HepG2 (cell line): Measurements from ENCODE around the gene NEURL4. TPM values are rescaled to one million over a fixed set of nuclear protein-coding genes. Genes with fewer than 3 reads are reported as not detected.

Source experiments
- BORCS8-MEF2B ChIP-seq: sonication (generic); formaldehyde crosslinking; IDR thresholded peaks from 2 replicates; pipeline ENCODE4 v1.8.0; 2022; ENCODE audit warnings: mild to moderate bottlenecking, missing genetic modification reagents
- CC2D1A ChIP-seq: sonication (generic); formaldehyde crosslinking; IDR thresholded peaks from 2 replicates; pipeline ENCODE4 v1.8.1; 2023; ENCODE audit warnings: mild to moderate bottlenecking, missing genetic modification reagents
- CHD4 ChIP-seq: fragments of 200-600 bp; sonication (generic); IDR thresholded peaks from 2 replicates; pipeline ENCODE4 v1.7.0; 2017; ENCODE audit warnings: mild to moderate bottlenecking, low read length, borderline replicate concordance
- ELF4 ChIP-seq: sonication (generic); formaldehyde crosslinking; IDR thresholded peaks from 2 replicates; pipeline ENCODE4 v1.5.0; 2020; ENCODE audit warnings: missing genetic modification reagents, mild to moderate bottlenecking, moderate library complexity, borderline replicate concordance
- KMT2A ChIP-seq: sonication (generic); formaldehyde crosslinking; IDR thresholded peaks from 2 replicates; pipeline ENCODE4 v1.4.0; 2020; ENCODE audit warnings: missing genetic modification reagents
- MED8 ChIP-seq: sonication (generic); formaldehyde crosslinking; IDR thresholded peaks from 2 replicates; pipeline ENCODE4 v1.8.1; 2023; ENCODE audit warnings: mild to moderate bottlenecking, missing genetic modification reagents; ENCODE audit not compliant: insufficient replicate concordance
- PAWR ChIP-seq: sonication (generic); formaldehyde crosslinking; IDR thresholded peaks from 2 replicates; pipeline ENCODE4 v1.4.0; 2020; ENCODE audit warnings: missing genetic modification reagents, mild to moderate bottlenecking, borderline replicate concordance
- TAF15 ChIP-seq: fragments of 200-400 bp; formaldehyde crosslinking; IDR thresholded peaks from one replicate; pipeline ENCODE4 v1.6.1; 2018; ENCODE audit warnings: mild to moderate bottlenecking, low read depth, low read length; ENCODE audit not compliant: poor library complexity, severe bottlenecking
- TSC22D2 ChIP-seq: sonication (generic); formaldehyde crosslinking; IDR thresholded peaks from 2 replicates; pipeline ENCODE4 v1.5.1; 2020; ENCODE audit warnings: missing genetic modification reagents, mild to moderate bottlenecking, borderline replicate concordance
- ZFP62 ChIP-seq: sonication (generic); formaldehyde crosslinking; IDR thresholded peaks from 2 replicates; pipeline ENCODE4 v1.4.0; 2020; ENCODE audit warnings: missing genetic modification reagents
- ZNF550 ChIP-seq: sonication (generic); formaldehyde crosslinking; IDR thresholded peaks from 2 replicates; pipeline ENCODE4 v1.4.0; 2020; ENCODE audit warnings: mild to moderate bottlenecking, missing genetic modification reagents, borderline replicate concordance
- ZNF569 ChIP-seq: sonication (generic); formaldehyde crosslinking; IDR thresholded peaks from 2 replicates; pipeline ENCODE4 v1.5.0; 2020; ENCODE audit warnings: mild to moderate bottlenecking, missing genetic modification reagents, moderate library complexity, borderline replicate concordance
- polyA plus RNA-seq, 8 experiments: library from polyadenylated mRNA; depleted of rRNA in 3 of 8; stranded (reverse) in 7 of 8; unstranded in 1 of 8; fragments of >200 nt; fragmentation: Illumina TruSeq in 4 of 8; extraction: Trizol in 4 of 8; gene quantifications; 2 replicates each; pipeline versions ENCODE4 v1.2.1 to v1.2.3, GENCODE V29; 2011 to 2016; ENCODE audit warnings: low read depth in 4 of 8, missing spikeins in 1 of 8, mixed read lengths in 1 of 8; ENCODE audit not compliant: insufficient read depth in 1 of 8
- total RNA-seq, 5 experiments: library from RNA; depleted of rRNA; stranded (reverse); fragments of >200 nt; fragmentation: Illumina TruSeq; extraction: Trizol; gene quantifications; 2 replicates each; pipeline ENCODE4 v1.2.3, GENCODE V29; 2016; ENCODE audit warnings: low read depth in 1 of 5
- TF ChIP-seq, protein P1 (sequence below): sonication (generic); formaldehyde crosslinking; IDR thresholded peaks from 2 replicates; pipeline ENCODE4 v1.5.0; 2020; ENCODE audit warnings: mild to moderate bottlenecking, missing genetic modification reagents
- TF ChIP-seq, protein P2 (sequence below): sonication (generic); formaldehyde crosslinking; IDR thresholded peaks from 2 replicates; pipeline ENCODE4 v1.4.0; 2020; ENCODE audit warnings: mild to moderate bottlenecking, missing genetic modification reagents, borderline replicate concordance
- TF ChIP-seq, protein P3 (sequence below): sonication (generic); formaldehyde crosslinking; IDR thresholded peaks from 2 replicates; pipeline ENCODE4 v1.8.0; 2022; ENCODE audit warnings: mild to moderate bottlenecking, missing genetic modification reagents
- TF ChIP-seq, protein P4 (sequence below): sonication (generic); formaldehyde crosslinking; IDR thresholded peaks from 2 replicates; pipeline ENCODE4 v1.4.0; 2020; ENCODE audit warnings: missing genetic modification reagents
- TF ChIP-seq, protein P5 (sequence below): sonication (generic); formaldehyde crosslinking; IDR thresholded peaks from 2 replicates; pipeline ENCODE4 v1.5.0; 2020; ENCODE audit warnings: missing genetic modification reagents

Gene NEURL4
- total and polyA plus RNA-seq, 2 of the 13 experiments (the other 11 are each of a cell fraction or from before 2014, with no cell fraction given): 14.8 to 15.7 TPM

DNA sequence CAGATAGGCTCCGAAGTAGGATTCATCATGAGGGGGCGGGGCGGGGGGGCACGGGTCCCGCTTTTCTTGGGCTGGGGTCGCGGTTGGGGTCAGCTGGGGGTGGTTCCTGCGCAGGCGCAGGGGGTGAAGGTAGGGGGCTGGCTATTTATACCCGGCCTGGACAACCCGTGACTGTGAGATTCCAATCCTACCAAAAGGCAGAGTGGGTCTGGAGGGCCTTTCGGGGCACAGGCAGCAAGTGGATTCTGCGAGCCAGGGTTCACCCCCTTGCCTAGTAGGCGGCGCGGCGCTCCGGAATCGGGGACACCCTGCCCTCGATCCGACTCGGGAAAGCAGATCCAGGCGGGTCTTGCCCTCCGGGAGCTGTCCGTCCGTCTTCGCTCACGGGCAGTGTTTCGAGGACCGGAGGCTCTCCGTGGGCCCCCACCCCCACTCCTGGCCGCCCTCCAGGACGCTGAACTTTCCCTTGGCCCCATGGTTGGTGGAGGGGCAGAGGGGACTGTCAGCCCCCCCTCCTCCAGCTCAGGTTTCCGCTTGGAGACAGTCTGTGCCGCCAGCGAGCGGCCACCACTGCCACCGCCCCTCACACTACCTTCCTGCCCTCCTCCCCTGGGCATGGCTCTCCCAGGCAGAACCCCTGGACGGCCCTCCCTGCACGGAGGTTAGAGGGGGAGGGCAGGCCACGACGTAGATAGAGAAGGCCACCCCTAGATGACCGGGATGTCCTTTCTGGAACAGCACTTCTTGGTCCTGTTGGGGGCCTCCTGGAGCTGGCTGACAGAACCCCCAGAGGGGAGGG lies 47.0 kb downstream of the NEURL4 start (continued):
- TF ChIP-seq, protein P1, sequence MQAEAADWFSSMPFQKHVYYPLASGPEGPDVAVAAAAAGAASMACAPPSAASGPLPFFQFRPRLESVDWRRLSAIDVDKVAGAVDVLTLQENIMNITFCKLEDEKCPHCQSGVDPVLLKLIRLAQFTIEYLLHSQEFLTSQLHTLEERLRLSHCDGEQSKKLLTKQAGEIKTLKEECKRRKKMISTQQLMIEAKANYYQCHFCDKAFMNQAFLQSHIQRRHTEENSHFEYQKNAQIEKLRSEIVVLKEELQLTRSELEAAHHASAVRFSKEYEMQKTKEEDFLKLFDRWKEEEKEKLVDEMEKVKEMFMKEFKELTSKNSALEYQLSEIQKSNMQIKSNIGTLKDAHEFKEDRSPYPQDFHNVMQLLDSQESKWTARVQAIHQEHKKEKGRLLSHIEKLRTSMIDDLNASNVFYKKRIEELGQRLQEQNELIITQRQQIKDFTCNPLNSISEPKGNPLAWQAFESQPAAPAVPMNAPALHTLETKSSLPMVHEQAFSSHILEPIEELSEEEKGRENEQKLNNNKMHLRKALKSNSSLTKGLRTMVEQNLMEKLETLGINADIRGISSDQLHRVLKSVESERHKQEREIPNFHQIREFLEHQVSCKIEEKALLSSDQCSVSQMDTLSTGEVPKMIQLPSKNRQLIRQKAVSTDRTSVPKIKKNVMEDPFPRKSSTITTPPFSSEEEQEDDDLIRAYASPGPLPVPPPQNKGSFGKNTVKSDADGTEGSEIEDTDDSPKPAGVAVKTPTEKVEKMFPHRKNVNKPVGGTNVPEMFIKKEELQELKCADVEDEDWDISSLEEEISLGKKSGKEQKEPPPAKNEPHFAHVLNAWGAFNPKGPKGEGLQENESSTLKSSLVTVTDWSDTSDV (CRISPR knock-in tag): no peak
- no peak for TF ChIP-seq KMT2A
- TF ChIP-seq, protein P2, sequence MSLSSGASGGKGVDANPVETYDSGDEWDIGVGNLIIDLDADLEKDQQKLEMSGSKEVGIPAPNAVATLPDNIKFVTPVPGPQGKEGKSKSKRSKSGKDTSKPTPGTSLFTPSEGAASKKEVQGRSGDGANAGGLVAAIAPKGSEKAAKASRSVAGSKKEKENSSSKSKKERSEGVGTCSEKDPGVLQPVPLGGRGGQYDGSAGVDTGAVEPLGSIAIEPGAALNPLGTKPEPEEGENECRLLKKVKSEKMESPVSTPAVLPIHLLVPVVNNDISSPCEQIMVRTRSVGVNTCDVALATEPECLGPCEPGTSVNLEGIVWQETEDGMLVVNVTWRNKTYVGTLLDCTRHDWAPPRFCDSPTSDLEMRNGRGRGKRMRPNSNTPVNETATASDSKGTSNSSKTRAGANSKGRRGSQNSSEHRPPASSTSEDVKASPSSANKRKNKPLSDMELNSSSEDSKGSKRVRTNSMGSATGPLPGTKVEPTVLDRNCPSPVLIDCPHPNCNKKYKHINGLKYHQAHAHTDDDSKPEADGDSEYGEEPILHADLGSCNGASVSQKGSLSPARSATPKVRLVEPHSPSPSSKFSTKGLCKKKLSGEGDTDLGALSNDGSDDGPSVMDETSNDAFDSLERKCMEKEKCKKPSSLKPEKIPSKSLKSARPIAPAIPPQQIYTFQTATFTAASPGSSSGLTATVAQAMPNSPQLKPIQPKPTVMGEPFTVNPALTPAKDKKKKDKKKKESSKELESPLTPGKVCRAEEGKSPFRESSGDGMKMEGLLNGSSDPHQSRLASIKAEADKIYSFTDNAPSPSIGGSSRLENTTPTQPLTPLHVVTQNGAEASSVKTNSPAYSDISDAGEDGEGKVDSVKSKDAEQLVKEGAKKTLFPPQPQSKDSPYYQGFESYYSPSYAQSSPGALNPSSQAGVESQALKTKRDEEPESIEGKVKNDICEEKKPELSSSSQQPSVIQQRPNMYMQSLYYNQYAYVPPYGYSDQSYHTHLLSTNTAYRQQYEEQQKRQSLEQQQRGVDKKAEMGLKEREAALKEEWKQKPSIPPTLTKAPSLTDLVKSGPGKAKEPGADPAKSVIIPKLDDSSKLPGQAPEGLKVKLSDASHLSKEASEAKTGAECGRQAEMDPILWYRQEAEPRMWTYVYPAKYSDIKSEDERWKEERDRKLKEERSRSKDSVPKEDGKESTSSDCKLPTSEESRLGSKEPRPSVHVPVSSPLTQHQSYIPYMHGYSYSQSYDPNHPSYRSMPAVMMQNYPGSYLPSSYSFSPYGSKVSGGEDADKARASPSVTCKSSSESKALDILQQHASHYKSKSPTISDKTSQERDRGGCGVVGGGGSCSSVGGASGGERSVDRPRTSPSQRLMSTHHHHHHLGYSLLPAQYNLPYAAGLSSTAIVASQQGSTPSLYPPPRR (CRISPR knock-in tag): no peak
- TF ChIP-seq PAWR: no peak
- TF ChIP-seq, protein P3, sequence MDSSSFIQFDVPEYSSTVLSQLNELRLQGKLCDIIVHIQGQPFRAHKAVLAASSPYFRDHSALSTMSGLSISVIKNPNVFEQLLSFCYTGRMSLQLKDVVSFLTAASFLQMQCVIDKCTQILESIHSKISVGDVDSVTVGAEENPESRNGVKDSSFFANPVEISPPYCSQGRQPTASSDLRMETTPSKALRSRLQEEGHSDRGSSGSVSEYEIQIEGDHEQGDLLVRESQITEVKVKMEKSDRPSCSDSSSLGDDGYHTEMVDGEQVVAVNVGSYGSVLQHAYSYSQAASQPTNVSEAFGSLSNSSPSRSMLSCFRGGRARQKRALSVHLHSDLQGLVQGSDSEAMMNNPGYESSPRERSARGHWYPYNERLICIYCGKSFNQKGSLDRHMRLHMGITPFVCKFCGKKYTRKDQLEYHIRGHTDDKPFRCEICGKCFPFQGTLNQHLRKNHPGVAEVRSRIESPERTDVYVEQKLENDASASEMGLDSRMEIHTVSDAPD (CRISPR knock-in tag): 0 out of 2 replicates have a peak, but pooled peaks have one; percentile 48
- TF ChIP-seq TAF15: no peak
- TF ChIP-seq ZFP62 (CRISPR knock-in tag): no peak
- no peak for TF ChIP-seq TSC22D2 (CRISPR knock-in tag)
- TF ChIP-seq, protein P4, sequence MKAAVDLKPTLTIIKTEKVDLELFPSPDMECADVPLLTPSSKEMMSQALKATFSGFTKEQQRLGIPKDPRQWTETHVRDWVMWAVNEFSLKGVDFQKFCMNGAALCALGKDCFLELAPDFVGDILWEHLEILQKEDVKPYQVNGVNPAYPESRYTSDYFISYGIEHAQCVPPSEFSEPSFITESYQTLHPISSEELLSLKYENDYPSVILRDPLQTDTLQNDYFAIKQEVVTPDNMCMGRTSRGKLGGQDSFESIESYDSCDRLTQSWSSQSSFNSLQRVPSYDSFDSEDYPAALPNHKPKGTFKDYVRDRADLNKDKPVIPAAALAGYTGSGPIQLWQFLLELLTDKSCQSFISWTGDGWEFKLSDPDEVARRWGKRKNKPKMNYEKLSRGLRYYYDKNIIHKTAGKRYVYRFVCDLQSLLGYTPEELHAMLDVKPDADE (CRISPR knock-in tag): no peak
- TF ChIP-seq ZNF550: no peak
- no peak for TF ChIP-seq CHD4
- no peak for TF ChIP-seq BORCS8-MEF2B
- no peak for TF ChIP-seq CC2D1A (CRISPR knock-in tag)
- TF ChIP-seq, protein P5, sequence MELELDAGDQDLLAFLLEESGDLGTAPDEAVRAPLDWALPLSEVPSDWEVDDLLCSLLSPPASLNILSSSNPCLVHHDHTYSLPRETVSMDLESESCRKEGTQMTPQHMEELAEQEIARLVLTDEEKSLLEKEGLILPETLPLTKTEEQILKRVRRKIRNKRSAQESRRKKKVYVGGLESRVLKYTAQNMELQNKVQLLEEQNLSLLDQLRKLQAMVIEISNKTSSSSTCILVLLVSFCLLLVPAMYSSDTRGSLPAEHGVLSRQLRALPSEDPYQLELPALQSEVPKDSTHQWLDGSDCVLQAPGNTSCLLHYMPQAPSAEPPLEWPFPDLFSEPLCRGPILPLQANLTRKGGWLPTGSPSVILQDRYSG (CRISPR knock-in tag): no peak
- no peak for TF ChIP-seq ELF4 (CRISPR knock-in tag)
- no peak for TF ChIP-seq ZNF569 (CRISPR knock-in tag)
- no peak for TF ChIP-seq MED8 (CRISPR knock-in tag)
